GM18517 (cell line): ENCODE measurements around the gene KIF17.

Experiments
- ATAC-seq: cut with Tn5 transposase; IDR thresholded peaks from one replicate; pipeline ENCODE4 v1.9.1; 2021; ENCODE audit warnings: mild to moderate bottlenecking, moderate library complexity; ENCODE audit not compliant: unreplicated experiment

KIF17 gene

DNA sequence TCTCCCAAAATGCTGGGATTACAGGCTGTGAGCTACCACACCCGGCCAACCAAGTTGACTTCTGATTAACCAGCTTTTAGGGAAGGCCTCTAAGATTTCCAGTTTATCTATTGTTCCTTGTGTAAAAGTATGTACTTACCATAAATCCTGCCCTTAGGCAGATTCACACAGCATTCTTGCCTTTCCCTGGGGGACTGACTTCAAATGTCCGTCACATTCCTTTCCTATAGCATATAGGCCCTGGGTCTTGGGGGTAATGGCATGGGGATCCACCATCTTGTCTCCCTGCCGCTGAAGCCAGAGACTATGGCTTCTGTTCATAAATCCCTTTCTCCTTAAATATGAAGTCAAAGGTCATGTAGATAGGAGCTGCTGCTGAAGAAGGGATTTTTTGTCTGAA is 85.4 kb downstream of the KIF17 start:
- ATAC-seq, result no peak

GRCh38 chr1:20630729-20631128 is 87.1 kb downstream of the KIF17 start:
- ATAC-seq, result no peak

DNA sequence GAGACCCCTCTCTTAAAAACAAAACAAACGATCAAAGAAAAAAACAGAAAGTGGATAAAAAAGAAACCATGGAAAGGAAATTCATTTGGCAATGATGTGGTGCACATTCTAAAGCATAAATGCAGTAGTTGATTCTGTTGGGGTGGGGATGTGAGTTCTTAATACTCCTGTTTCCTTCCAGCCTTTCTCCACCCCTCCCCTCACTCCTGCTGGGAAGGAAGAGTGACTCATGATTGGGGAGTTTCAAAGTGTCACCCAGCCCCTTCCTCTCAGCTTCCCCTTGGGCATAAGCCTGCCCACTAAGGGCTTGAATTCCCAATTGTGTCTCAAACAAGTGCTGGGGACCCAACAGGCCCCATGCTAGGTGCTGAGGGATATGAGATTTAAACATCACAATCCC is 91.3 kb downstream of the KIF17 start:
- ATAC-seq, result no peak

DNA sequence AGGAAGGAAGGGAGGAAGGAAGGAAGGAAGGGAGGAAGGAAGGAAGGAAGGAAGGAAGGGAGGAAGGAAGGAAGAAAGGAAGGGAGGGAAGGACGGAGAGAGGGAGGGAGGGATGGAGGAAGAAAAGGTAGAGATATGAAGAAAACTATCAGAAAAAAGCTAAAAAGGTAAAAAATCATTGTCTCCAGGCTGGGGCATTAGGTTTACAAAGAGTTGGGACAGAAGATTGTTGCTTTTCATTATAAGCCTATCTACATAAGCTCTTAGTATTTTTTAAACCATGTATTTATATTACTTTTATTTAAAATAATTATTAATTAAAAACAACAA is 91.7 kb downstream of the KIF17 start:
- no peak for ATAC-seq

DNA sequence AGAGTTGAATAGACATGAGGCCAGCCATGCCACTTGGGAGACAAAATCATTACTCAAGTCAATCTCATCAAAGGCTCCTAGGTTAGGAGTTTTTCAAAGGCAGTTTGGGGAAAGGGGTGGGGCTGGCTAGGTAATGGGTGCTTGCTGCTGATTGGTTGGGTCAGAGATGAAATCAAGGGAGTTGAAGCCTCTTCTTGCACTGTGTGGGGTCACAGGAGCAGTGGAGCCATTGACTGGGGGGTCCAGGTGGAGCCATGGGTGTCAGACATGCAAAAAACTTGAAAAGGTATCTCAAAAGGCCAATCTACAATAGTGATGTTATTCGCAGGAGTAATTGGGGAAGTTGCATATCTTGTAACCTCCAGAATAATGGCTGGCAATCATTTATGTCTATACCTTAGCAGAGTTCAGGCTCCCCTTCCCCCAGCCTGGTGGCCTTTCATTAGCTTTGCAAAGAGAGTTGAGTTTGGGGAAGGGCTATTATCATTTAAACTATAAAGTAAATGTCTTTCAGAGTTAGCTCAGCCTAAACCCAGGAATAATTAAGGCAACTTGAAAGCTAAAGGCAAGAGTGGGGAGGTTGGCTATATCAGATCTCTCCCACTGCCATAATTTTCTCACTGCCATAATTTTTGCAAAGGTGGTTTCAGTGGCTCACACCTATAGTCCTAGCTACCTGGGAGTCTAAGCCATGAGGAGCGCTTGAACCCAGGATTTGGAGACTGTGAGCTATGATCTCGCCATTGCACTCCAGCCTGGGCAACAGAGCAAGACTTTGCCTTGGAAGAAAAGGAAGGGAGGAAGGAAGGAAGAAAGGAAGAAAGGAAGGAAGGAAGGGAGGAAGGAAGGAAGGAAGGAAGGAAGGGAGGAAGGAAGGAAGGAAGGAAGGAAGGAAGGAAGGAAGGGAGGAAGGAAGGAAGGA is 92.4 kb downstream of the KIF17 start:
- no peak for ATAC-seq

DNA sequence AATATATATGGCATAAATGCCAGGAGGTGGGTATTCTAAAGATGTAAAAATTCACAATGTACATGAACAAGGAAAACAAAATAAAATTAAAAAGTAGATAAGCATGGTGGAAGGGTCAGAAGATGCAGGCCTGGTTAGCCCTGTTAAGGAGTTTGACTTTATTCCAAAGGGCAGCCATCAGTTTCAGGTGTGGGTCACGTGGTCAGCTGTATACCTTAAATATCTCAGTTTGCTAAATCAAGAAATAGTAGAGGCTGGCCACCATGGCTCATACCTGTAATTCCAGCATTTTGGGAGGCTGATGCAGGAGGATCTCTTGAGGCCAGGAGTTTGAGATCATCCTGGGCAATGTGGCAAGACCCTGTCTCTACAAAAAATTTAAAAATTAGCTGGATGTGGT is 93.1 kb downstream of the KIF17 start:
- ATAC-seq, result no peak

- ATAC-seq, result no peak
Measured at GRCh38 chr1:20621012-20621411, 96.8 kb downstream of the KIF17 start.

DNA sequence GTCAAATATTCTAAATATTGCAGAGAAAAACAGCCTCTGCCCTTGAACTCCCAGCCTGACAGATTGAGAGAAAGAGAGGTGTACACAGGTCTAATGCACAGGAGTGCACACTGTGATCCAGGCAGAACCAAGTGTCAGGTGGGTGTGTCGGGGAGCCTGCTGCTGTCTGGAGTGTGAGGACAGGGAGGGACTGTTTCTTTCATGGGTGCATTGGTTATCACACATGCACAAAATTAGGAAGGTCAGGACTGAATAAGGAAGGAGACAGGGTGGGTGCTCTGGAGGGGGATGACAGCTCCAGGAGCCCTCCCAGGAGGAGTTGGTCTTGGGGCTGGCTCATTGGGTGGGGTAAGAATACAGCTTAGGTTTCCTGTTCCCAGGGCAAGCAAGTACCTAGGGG is 97.8 kb downstream of the KIF17 start:
- ATAC-seq, result no peak

- no peak for ATAC-seq
Measured at GRCh38 chr1:20618550-20618949, 99.3 kb downstream of the KIF17 start.

DNA sequence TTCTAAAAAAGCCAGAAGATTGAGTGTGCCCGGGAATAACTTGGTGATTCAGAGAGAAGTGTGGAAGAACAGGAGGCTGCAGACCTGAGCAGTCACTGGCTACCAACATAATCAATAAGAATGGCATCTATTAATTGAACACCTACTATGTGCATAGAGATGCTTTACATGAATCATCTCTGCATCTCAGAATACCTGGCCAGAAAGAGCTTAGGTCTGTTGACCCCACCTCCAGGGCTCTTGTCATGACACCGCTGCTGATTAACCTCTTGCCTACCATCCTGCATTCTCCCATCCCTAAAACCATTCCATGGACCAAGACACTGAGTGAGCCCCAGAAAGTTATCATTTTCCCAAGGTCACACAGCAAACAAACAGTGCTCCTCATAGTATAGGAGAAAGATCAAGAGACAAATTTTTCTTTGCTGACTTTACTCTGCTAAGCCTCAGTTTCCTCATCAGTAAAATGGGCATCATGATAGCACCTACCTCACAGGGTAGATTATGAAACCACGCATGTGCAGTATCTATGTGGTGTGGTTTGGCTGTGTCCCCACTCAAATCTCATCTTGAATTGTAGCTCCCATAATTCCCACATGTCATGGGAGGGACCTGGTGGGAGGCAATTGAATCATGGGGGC is 100.8 kb downstream of the KIF17 start:
- ATAC-seq, result no peak

DNA sequence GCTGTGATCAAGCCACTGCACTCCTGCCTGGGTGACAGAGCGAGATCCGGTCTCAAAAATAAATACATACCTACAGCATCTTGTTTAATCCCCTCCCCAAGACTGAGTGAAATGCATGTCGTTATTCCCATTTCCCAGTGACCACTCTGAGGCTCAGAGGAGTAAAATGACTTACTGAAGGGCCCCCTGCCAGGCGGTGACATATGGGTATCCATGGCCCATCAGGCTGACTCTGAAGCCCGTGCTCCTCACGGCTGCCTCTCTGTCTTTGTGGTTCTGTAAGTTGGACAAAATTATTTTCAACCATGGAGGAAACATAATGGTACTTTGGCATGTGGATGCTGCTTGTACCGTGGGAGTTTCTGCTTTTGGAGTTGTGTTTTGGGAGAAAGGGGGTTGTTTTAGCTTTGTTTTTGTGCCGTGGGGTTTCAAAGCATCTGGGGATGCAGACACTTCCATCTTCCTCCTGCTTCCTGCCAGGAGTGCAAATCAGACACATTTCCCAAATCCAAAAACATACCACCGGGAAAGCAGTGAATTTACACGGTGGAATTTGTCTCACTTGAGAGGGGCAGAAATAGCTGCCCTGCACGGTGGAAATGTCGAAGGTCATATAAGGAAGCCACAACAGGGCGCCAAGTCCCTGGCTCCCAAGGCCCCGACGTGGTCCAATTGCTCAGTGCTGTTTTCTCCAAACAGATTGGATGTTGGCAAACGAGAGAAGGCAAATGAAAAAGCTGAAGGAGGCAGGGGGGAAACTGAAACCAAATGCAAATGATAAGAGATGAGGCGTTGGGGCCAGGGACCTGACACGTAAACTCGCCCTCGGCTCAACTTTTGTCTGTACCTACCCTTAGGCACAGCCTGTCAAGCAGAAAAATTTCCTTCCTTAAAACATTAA is 101.6 kb downstream of the KIF17 start:
- ATAC-seq, result no peak

- ATAC-seq, result no peak
Measured at GRCh38 chr1:20614131-20614579, 103.7 kb downstream of the KIF17 start.
